ENCODE data around the gene ZMYND12.

DNA sequence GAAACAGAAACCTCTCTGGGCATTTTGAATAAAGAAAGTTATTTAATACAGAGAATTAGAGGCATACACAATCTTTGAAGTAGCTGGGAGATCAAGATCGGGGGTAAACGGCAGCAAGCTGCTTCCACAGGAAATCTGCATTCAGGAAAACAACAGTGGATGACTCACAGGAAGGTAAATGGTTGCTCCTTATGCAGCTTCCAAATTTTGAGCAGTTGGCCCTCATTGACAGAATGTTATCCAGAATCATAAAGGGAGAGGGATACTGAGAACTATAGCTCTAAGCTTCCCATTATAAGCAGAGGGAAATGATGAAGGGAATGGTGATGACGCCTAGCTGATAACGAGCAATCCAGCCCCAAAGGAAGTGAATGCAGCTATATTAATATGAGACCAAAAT lies 28.6 kb downstream of the ZMYND12 start:
- no peak for TF ChIP-seq SIN3A (IDR thresholded peaks at IDR 0.05; ENCODE audit: borderline replicate concordance, low read depth, low read length)
- TF ChIP-seq, protein P1, sequence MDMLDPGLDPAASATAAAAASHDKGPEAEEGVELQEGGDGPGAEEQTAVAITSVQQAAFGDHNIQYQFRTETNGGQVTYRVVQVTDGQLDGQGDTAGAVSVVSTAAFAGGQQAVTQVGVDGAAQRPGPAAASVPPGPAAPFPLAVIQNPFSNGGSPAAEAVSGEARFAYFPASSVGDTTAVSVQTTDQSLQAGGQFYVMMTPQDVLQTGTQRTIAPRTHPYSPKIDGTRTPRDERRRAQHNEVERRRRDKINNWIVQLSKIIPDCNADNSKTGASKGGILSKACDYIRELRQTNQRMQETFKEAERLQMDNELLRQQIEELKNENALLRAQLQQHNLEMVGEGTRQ (IDR thresholded peaks at IDR 0.05; ENCODE audit: borderline replicate concordance, low read depth, low read length): no peak
- no peak for TF ChIP-seq SMC3 (IDR thresholded peaks at IDR 0.05; ENCODE audit: low read depth, low read length)
- TF ChIP-seq, protein P2, sequence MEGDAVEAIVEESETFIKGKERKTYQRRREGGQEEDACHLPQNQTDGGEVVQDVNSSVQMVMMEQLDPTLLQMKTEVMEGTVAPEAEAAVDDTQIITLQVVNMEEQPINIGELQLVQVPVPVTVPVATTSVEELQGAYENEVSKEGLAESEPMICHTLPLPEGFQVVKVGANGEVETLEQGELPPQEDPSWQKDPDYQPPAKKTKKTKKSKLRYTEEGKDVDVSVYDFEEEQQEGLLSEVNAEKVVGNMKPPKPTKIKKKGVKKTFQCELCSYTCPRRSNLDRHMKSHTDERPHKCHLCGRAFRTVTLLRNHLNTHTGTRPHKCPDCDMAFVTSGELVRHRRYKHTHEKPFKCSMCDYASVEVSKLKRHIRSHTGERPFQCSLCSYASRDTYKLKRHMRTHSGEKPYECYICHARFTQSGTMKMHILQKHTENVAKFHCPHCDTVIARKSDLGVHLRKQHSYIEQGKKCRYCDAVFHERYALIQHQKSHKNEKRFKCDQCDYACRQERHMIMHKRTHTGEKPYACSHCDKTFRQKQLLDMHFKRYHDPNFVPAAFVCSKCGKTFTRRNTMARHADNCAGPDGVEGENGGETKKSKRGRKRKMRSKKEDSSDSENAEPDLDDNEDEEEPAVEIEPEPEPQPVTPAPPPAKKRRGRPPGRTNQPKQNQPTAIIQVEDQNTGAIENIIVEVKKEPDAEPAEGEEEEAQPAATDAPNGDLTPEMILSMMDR (IDR thresholded peaks at IDR 0.05): no peak
- no peak for TF ChIP-seq EZH2phosphoT487 (IDR thresholded peaks at IDR 0.05; ENCODE audit: borderline replicate concordance, low read depth)
- TF ChIP-seq EP300 (IDR thresholded peaks at IDR 0.05; ENCODE audit: borderline replicate concordance in 1 of 2, low read depth in 1 of 2, low read length in 1 of 2): no peak

Data from SK-N-SH (cell line).